Measurements from ENCODE around the gene PRRG2.
A peak's percentile ranks its signal among the peaks of the same experiment; 100 is the strongest.
"Not testable (repeated sequence)": the region's sequence is repeated elsewhere in the genome, so short reads cannot be mapped to it uniquely, and the experiment has no call there.

Gene PRRG2

DNA sequence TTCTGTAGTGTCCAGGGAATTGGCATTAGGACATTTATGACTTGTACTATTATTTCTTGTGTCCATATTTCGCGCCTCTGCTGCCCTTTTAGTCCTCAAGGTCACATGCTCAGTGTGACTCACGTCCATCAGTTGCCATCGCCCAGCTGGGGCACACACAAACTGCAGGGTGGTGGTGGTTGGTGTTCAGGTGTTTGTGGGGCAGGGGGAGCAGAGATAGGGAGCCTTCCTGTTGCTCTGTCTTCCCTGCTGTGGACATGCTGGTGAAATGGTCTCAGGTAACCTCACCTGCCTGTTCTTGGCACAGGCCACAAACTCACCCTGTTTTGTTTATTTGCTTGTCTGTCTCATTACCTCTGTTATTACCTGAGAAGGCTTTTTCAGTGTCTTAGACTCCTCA lies 32.3 kb downstream of the PRRG2 start:
- FAIRE-seq: no peak

DNA sequence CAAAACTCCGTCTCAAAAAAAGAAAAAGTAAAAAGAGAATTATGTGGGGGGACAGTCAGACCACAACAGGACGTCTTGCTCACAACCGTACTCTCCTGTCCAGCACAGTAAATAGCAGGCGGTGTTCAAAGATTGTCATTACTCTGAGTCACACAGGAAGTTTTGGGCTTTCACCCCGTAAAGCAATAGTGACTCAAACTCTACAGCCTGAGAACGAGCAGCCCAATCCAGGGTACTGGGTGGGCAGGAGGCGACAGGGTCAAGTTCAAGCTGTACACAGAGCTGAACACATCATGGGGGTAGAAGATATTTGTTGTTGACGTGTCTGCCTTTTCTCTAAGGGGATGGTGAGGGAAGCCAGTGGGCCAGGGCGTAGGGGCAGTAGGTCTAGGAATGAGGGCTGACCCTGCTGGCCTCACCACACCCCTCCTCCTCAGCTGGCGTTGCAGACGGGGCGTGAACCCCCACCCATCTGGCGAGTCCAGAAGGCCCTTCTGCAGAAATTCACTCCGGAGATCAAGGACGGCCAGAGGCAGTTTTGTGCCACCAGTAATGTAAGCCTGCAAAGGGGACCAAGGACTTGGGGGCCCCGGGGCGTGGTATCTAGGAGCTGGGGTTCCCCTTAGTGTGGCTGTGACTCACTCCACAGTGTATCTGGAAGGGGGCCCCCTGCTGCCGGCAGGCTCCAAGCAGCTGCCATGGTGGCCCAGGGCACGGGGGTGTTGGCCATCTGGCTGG lies 33.1 kb downstream of the PRRG2 start:
- no peak for FAIRE-seq

DNA sequence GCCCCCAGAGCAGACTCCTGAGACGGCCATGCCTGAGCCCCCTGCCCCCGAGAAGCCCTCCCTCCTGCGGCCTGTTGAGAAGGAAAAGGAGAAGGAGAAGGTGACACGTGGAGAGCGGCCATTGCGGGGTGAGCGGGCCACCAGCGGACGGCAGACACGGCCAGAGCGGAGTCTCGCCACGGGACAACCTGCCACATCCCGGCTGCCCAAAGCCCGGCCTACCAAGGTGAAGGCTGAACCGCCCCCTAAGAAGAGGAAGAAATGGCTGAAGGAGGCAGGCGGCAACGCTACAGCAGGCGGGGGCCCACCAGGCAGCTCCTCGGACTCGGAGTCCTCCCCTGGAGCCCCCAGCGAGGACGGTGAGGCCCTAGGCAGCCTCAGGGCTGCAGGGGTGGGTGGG lies 34.7 kb downstream of the PRRG2 start:
- no peak for FAIRE-seq

DNA sequence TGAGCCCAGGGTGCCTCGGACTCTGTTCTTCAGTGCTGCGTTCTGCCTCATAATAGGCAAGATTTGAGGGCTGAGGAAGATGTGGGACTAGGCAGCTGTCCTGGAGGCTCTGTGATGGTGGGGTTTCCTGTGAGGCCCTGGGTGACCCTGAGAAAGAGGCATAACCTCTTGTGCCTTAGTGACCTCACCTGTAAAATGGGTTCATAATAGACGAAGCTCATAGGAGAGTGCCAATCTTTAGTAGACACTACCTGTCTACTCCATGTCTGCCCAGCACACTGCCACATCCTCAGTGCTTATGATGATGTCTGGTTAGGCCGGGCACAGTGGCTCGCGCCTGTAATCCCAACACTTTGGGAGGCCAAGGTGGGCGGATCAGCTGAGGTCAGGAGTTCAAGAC lies 35.4 kb downstream of the PRRG2 start:
- FAIRE-seq: no peak

DNA sequence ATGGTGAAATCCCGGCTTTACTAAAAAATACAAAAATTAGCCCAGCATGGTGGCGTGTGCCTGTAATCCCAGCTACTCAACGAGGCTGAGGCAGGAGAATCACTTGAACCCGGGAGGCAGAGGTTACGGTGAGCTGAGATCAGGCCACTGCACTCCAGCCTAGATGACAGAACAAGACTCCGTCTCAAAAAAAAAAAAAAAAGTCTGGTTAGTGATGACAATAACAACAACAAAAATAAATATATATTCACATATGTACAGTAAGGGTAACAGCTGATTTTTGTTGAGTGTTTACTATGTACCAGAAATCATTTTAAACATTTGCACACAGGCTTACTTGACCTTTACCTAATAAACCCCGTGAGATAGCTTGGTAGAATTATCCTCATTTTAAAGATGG lies 35.8 kb downstream of the PRRG2 start:
- no peak for FAIRE-seq

DNA sequence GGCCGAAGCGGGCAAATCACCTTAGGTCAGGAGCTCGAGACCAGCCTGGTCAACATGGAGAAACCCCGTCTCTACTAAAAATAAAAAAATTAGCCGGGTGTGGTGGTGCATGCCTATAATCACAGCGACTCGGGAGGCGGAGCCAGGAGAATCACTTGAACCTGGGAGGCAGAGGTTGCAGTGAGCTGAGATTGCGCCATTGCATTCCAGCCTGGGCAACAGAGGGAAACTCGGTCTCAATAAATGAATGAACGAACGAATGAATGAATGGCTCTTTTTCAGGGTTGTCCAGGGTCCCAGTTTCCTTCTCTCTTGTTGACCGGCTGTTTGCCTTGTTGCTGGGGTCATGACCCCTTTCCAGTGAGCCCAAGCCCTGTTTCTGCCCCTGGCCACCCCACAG lies 36.7 kb downstream of the PRRG2 start:
- not testable (repeated sequence) for FAIRE-seq

DNA sequence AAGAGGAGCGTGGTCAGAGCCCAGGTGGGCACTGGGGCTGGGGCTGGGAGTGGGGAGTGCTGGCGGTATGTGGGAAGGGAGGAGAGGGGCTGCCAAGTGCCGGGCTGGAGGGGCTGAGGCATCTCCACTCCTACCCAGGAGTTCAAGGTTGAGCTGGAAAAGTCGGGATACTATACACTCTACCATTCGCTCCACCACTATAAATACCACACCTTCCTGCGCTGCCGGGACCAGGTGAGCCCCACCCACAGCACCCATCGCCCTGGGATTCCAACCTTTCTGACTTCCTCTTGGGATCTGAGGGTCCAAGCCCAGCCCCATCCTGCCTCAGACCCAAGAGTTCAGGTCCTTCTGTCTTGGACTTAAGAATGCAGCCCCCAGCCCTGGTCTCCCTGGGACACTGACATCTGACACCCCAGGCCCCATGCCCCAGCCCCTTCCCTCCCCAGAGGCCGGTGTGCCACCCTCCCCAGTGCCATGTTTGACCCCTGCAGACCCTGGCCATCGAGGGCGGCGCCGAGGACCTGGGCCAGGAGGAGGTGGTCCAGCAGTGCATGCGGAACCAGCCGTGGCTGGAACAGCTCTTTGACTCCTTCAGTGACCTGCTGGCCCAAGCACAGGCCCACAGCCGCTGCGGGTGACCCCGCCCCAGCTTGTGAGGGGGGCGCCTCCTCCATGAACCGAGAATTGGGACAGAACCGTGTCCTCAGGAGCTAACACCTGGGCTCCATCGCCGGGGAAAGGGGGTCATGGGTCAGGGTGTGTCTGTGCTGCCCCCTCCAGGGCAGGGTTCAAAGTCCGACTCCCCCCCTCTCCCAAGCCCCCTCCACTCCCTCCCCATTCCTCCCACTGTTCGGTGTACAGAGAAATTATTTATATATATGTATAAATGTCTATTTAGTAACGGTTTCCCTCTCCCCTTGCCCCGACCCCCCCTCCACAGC lies 44.1 kb downstream of the PRRG2 start:
- no peak for FAIRE-seq

DNA sequence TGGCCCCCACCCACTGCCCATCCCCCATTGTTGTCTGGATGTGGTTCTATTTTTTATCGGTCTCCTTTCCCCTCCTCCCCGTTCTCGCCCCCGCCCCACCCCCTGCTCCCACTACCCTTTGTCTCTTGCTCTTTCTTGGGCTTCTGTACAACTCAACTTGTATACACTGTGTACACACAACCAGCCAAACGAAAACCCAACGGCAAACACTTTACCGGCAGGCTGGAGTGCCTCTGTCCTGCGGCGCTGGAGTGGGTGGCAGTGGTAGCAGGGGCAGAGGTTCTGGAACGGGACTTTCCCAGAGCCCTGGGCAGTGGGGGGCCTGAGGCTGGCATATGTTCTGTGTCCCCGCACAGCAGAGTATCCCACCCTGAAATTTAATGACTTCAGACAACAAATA lies 45.1 kb downstream of the PRRG2 start:
- no peak for FAIRE-seq

DNA sequence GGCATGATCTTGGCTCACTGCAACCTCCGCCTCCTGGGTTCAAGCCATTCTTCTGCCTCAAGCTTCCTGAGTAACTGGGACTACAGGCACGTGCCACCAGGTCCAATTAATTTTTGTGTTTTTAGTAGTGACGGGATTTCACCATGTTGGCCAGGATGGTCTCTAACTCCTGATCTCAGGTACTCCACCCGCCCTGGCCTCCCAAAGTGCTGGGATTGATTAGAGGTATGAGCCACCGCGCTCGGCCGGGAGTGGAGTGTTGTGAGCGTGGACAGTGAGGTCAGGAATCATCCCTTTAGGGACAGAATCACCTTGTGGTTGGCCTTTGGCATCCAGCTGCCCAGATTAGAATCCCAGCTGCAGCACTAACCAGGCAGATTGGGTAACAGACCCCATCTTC lies 48.5 kb downstream of the PRRG2 start:
- FAIRE-seq: no peak

DNA sequence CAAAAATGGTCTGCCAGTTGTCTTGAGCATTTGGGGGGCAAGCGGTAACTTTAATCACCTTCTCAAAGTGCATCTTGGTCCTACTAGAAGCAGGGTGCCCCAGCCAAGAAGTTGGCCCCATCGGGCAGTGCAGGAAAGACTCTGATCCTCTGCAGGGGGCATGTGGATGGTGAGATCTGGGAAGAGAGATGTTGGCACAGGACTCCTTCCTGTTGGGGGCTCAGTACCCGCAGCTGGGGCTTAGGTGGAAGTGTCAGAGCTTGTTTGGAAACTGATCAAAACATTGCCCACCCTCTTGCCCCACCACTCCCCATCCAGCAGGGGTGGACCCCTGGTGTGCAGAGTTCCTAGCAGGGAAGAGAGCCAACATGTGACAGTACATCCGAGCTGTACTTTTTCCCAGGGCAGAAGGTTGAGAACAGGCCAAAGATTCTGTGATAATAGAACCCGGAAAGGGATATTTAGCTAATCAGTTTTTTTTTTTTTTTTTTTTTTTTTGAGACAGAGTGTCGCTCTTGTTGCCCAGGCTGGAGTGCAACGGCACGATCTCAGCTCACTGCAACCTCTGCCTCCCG lies 50.0 kb downstream of the PRRG2 start:
- FAIRE-seq: no peak

DNA sequence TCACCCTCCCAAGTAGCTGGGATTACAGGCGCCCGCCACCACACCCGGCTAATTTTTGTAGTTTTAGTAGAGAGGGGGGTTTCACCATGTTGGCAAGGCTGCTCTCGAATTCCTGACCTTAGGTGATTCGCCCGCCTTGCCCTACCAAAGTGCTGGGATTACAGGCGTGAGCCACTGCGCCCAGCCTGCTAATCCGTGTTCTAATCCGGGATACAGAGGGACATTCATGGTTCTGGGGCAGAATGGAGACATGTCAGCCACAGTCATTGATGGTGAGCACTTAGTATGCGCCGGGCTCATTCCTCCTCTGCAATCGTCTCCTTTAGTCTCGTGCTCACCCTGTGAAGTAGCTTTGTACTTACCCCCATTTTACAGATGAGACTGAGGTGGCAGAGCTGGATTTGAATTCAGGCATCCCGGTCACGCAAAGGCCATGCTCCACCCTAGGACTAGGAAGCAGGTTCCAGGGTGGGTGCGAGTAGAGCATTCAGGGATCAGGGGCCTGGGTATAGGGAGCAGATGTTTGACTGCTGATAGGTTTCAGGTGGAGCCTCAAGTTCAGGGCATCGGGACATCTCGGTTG lies 50.6 kb downstream of the PRRG2 start:
- no peak for FAIRE-seq

DNA sequence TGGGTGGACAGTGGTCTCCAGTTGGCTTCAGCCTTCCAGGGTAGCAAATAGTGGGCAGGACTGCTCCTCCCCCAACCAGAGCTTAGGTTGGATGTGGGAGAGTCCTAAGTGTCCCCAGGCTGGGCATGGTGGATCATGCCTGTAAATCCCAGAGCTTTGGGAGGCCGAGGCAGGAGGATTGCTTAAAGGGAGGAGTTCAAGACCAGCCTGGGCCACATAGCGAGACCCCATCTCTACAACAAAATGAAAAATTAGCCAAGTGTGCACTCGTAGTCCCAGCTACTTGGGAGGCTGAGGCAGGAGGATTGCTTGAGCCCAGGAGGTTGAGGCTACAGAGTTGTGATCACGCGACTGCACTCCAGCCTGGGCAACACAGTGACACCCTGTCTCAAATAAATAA lies 51.5 kb downstream of the PRRG2 start:
- FAIRE-seq: no peak

DNA sequence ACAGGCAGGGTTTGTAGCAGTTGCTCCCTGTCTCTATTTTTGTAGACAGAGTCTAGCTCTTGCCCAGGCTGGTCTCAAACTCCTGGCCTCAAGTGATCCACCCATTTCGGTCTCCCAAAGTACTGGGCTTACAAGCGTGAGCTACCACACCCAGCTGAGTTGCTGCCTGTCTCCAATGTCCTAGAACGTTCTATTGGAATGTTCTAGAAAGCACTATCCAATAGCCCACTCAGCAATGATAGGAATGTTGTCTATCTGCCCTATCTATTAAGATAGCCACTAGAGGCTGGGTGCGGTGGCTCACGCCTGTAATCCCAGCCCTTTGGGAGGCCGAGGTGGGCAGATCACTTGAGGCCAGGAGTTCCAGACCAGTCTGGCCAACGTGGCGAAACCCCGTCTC lies 52.2 kb downstream of the PRRG2 start:
- FAIRE-seq: not testable (repeated sequence)

DNA sequence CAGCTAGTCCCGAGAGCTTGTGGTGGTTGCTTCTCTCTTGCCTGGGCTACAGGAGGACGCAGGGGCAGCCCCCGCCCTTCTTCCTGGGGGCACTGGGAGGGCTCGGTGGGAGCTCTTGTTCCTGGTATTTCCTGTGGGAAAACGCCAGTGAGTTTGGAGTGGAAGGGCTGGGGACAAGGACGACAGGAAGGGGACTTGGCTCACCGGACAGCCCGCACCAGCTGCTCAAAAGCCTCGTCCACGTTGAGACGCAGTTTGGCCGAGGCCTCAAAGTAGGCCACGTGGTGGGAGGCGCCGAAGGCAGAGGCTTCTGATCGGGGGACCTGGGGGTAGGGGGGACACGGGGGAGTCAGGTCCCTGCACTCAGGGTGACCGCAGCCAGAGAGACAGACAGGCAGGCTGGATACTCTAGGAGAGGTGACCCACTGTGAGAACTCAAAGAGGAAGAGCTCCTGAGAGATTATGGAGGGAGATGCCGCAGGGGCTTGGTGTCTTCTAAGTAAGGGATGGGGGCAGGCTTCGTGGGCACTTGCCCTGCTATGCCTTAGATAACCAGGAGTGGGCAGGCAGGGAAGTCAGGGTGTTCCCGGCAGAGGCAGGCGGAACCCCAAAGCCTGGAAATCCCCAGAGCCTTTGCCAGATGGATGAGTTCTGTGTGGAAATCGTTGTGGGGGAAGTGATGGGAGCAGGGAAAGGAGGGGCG lies 54.6 kb downstream of the PRRG2 start:
- no peak for FAIRE-seq

DNA sequence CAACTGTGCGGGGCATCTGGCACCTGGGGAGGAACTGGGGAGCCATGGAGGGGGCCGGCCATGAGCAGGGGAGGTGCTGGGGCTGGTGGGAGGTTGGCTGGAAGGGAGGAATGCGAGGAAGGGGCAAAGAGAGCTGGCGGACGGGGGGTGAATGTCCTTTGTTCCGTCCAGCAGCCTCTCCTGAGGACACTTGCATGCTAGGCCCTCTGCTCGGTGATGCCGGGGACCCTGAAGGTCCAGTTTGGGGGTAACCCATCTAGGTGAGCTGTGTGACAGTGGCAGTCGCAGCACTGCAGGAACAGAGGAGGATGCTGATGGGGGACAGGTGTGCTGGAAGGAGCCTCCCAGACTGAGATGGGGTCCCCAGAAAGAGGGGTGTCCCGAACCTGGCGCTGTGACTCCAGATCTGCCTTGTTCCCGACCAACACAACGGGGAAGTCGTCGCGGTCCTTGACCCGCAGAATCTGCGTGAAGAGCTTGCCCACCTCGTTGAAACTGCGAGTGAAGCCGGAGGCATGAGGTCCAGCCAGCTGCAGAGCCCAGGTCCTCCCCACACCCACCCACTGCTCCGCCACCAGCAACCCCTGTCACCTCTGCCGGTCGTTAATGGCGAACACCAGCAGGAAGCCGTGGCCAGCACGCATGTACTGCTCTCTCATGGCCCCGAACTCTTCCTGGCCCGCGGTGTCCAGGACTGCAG lies 55.3 kb downstream of the PRRG2 start:
- FAIRE-seq: no peak

DNA sequence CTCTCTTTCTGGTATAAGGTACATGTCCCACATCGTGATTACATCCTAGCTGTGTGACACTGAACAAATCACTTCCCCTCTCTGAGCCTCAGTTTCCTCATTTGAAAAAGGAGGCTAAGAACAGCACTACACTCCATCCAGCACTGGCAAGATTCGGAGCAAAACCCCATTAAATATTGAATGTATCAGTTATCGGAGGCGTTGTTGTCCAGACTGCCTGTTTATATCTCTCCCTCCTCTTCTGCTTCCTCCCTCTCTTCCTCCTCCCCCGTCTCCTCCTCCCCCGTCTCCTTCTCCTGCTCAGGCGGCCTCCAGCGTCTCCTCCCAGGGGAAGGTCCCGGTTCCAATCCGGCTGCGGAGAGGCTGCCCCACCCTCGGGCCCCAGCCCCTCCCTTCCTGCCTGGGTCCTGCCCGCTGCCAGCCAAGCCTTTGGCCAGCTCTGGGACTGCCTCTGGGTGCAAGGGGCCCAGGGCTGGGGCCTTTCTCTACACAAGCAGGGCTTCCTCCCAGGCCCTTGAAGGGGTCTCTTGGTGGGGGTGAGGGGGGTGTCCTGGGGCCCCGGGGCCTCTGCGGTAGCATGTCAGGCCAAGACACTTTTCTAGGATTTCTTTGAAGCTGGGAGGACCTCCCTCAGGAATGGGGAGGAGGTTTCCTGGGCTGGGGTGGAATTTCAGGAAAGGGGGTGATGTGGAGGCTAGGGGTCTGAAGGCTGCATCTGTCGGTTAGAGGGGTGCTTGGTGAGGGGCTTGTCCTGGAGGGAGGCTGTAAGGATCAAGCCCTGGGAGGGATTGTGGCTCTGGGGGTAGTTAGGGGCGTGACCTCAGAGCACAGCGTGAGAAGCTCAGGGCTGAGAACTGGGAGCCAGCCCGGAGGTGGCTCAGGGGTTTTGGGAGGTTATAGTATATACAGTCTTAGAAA lies 57.0 kb downstream of the PRRG2 start:
- FAIRE-seq: no peak

DNA sequence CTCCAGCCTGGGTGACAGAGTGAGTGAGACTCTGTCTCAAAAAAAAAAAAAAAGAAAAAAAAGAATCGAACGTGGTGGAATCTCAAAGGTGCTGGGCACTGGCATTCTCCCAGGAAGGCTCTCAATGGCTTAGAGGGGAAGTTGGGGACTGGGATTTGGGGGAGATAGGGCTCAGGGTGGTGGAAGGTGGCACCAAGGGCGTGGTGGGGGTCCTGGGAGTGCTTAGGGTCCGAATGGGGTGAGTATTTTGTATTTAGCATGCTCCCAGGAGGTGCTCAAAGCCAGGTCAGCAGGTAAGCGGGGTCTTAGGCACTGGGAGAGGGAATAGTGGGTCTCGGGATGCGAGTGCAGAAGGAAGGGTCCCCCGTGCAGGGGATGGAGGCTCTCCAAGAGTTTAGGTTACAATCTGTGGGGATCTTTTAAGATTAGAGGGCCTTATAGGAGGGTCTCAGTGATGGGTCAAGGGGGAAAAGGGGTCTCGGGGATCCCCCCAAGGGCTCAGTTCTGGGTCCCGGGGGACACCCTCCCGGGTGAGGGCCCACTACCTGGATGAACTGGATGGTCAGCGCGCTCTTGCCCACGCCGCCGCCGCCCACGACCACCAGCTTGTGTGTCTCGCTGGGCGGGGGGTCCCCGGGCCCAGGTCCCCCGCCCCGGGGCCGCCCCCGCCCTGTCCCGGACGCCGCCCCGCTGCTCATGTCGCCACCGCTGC lies 58.4 kb downstream of the PRRG2 start:
- no peak for FAIRE-seq

DNA sequence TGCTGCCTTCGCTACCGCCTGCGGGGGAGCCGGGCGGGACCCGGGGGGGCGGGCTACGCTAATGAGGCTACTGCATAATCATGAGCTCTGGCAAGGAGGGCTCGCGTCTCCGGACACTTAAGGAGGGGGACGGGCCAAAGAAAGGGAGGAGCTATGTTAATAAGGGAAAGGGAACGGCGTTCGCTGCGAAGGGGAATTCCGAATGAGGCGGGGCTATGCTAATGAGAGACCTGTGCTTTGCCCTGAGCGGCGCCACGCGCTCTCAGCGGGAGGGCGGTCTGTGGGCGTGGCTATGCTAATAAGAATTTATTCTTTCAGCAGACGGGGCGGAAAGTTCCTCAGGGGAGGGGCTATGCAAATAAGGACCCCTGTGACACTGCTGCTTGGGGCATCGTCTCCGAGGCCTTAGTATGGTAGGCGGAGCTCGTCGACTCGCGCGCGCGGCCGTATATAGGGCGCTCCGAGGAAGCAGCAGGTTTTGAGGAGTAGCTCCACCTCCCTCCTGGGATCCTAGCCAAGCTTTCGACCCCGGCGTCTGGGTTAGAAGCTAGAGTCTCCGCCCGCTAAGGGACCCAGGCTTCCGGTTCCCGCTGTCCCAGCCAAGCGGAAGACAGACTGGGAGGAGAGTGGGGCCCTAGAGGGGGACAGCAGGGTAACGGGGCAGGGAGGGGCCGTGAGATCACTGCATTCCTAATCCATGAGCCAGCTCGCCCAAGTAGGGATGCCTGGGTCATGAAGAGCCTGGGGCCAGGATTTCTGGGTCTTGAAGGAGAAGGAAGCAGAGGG lies 59.2 kb downstream of the PRRG2 start, which contains the start of gene RRAS:
RRAS (minus strand) TSS at position 31 of the 786 bp plus-strand sequence. CDS start 45 bp downstream, outside the sequence.
- peak; percentile 100 for FAIRE-seq

All from endometrium (tissue), 2 donors.